Fibroblast of lung (primary cell): ENCODE results near the gene ZNF653.

Experiments
- EZH2 ChIP-seq: IDR thresholded peaks from 2 replicates; pipeline ENCODE4 v1.5.1; 2012; ENCODE audit warnings: low read length, control low read depth, mild to moderate bottlenecking; ENCODE audit errors: missing control alignments
- TF ChIP-seq, protein P1 (sequence below), 2 donors: IDR thresholded peaks in 1 of 2; conservative IDR thresholded peaks in 1 of 2; 1 replicate in 1 of 2; 2 replicates in 1 of 2; pipeline ENCODE4 v1.5.1; 2011 to 2012; ENCODE audit warnings: low read length in 2 of 2, control low read depth in 1 of 2, inconsistent platforms in 1 of 2, low read depth in 1 of 2, mild to moderate bottlenecking in 1 of 2

DNA sequence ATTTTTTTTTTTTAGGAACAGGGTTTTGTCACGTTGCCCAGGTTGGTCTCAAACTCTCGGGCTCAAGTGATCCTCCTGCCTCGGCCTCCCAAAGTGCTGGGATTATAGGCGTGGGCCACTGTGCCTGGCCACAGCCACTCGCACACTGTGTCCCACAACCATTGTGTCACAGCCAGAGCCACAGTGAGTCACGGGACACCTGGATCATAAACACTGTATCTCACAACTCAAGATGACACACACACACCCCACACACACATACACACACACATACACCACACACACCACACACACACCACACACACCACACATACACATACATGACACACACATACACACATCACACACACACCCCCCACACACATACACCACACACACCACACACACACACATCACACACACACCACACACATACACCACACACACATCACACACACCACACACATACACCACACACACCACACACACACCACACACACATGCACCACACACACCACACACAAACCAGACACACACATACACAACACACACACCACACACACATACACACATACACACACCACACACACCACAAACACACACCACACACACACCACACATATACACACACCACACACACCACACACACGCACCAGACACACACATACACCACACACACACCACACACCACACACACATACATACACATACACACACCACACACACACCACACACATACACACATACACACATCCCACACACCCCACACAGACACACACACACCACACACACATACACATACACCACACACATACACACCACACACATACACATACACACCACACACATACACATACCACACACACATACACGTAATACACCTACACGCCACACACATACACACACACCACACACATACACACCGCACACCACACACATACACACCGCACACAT lies 41.0 kb downstream of the ZNF653 start:
- TF ChIP-seq, protein P1, sequence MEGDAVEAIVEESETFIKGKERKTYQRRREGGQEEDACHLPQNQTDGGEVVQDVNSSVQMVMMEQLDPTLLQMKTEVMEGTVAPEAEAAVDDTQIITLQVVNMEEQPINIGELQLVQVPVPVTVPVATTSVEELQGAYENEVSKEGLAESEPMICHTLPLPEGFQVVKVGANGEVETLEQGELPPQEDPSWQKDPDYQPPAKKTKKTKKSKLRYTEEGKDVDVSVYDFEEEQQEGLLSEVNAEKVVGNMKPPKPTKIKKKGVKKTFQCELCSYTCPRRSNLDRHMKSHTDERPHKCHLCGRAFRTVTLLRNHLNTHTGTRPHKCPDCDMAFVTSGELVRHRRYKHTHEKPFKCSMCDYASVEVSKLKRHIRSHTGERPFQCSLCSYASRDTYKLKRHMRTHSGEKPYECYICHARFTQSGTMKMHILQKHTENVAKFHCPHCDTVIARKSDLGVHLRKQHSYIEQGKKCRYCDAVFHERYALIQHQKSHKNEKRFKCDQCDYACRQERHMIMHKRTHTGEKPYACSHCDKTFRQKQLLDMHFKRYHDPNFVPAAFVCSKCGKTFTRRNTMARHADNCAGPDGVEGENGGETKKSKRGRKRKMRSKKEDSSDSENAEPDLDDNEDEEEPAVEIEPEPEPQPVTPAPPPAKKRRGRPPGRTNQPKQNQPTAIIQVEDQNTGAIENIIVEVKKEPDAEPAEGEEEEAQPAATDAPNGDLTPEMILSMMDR (conservative IDR thresholded peaks at IDR 0.05 in 1 of 2, IDR thresholded peaks at IDR 0.05 in 1 of 2; ENCODE audit: low read depth in 1 of 2, low read length in 2 of 2) = no peak
- TF ChIP-seq EZH2 = no peak
